H1 (cell line): Measurements from ENCODE around the gene ACMSD. TPM values are rescaled to one million over a fixed set of nuclear protein-coding genes. Genes with fewer than 3 reads are reported as not detected.

ENCODE experiments used
- BACH1 ChIP-seq: IDR thresholded peaks from 2 replicates; pipeline ENCODE4 v1.6.1; 2012; ENCODE audit warnings: low read length, improper control_type of control experiment
- CBX5 ChIP-seq: fragments of 300-800, 300-1000 bp; sonication (generic); IDR thresholded peaks from 2 replicates; pipeline ENCODE4 v1.7.1; 2016; ENCODE audit warnings: antibody characterized with exemption, low read length, low read depth
- EZH2 ChIP-seq: fragments of 200-600 bp; sonication (generic); IDR thresholded peaks from 2 replicates; pipeline ENCODE4 v1.7.1; 2012; ENCODE audit warnings: low read depth, mild to moderate bottlenecking, moderate library complexity, low read length, inconsistent platforms; ENCODE audit not compliant: severe bottlenecking
- FOSL1 ChIP-seq: IDR thresholded peaks from 2 replicates; pipeline ENCODE4 v1.6.1; 2011; ENCODE audit warnings: mild to moderate bottlenecking, low read depth, low read length, moderate library complexity; ENCODE audit not compliant: insufficient read depth
- HDAC2 ChIP-seq, 2 experiments: fragments of 300-600 bp in 1 of 2; sonication (generic) in 1 of 2; IDR thresholded peaks; 2 replicates each; pipeline ENCODE4 v1.6.1; 2011 to 2012; ENCODE audit warnings: low read depth in 2 of 2, low read length in 2 of 2, mild to moderate bottlenecking in 2 of 2, moderate library complexity in 2 of 2, borderline replicate concordance in 1 of 2, inconsistent platforms in 1 of 2
- TAF1 ChIP-seq: IDR thresholded peaks from 2 replicates; pipeline ENCODE4 v1.6.1; 2011; ENCODE audit warnings: mild to moderate bottlenecking, low read depth, low read length
- TCF12 ChIP-seq: IDR thresholded peaks from 2 replicates; pipeline ENCODE4 v1.6.1; 2011; ENCODE audit warnings: low read depth, mild to moderate bottlenecking, low read length
- polyA plus RNA-seq, 7 experiments: library from polyadenylated mRNA; depleted of rRNA in 3 of 7; stranded (reverse) in 5 of 7; unstranded in 2 of 7; fragments of >200 nt in 5 of 7; fragments of 200-250 nt in 2 of 7; gene quantifications; 1 replicate in 5 of 7; 2 replicates in 1 of 7; 4 replicates in 1 of 7; pipeline versions ENCODE4 v1.2.1 to v1.2.3, GENCODE V29; 2011 to 2013; ENCODE audit warnings: missing spikeins in 2 of 7, mixed read lengths in 2 of 7
- total RNA-seq: library from RNA; stranded (reverse); fragmentation: NEBNext Ultra II Directional; extraction: Animal tissue kit (Norgen Biotek cat#: 25700); gene quantifications from 2 replicates; pipeline ENCODE4 v1.2.1, GENCODE V29; 2021

ACMSD gene
- total and polyA plus RNA-seq, 2 of the 8 experiments (the other 6 are each of a cell fraction or from before 2014, with no cell fraction given), result not detected

- TF ChIP-seq CBX5 (no peak), FOSL1 (no peak), TAF1 (no peak), HDAC2 (IDR thresholded peaks at IDR 0.05; ENCODE audit: borderline replicate concordance in 1 of 2, low read depth in 2 of 2, low read length in 2 of 2) (no peak), EZH2 (no peak), TCF12 (no peak), BACH1 (no peak)
Observed at GRCh38 chr2:134926231-134926931, 88.0 kb downstream of the ACMSD start (continued).
